IPS-20b (cell line): ENCODE results near the gene IRF2BP1.
A peak's percentile ranks its signal among the peaks of the same experiment; 100 is the strongest.
"Not testable (repeated sequence)": the region's sequence is repeated elsewhere in the genome, so short reads cannot be mapped to it uniquely, and the experiment has no call there.

Experiments
- H3K27ac ChIP-seq: one replicate; pipeline ENCODE4 v1.5.1; 2013; ENCODE audit warnings: low read length
- H3K27me3 ChIP-seq: 2 replicates; pipeline ENCODE4 v1.6.1; 2013; ENCODE audit warnings: mild to moderate bottlenecking, low read length, inconsistent platforms; ENCODE audit not compliant: insufficient read depth
- H3K36me3 ChIP-seq: 2 replicates; pipeline ENCODE4 v1.6.1; 2013; ENCODE audit warnings: low read depth, mild to moderate bottlenecking, inconsistent platforms, low read length, moderate library complexity; ENCODE audit not compliant: insufficient read depth
- H3K4me1 ChIP-seq: 2 replicates; pipeline ENCODE4 v1.6.1; 2013; ENCODE audit warnings: mild to moderate bottlenecking, control low read depth, inconsistent platforms, low read length, moderate library complexity; ENCODE audit not compliant: insufficient read depth
- H3K4me3 ChIP-seq: 2 replicates; pipeline ENCODE4 v1.5.1; 2013; ENCODE audit warnings: mild to moderate bottlenecking, low read length, inconsistent platforms
- H3K9ac ChIP-seq: 2 replicates; pipeline ENCODE4 v1.6.1; 2013; ENCODE audit warnings: low read depth, mild to moderate bottlenecking, inconsistent platforms, low read length, moderate library complexity
- H3K9me3 ChIP-seq: 2 replicates; pipeline ENCODE4 v1.6.1; 2013; ENCODE audit warnings: mild to moderate bottlenecking, low read depth, low read length, inconsistent platforms; ENCODE audit not compliant: insufficient read depth

Gene IRF2BP1

GRCh38 chr19:45876411-45877197 is 9.3 kb downstream of the IRF2BP1 start:
- Histone ChIP-seq H3K27me3 (no peaks in the 10 kb centered on the region), H3K9me3 (no peaks in the 10 kb centered on the region), H3K4me1 (peaks cover 6% of the 10 kb centered on the region; the same call in 1 of the 2 replicates), H3K36me3 (peaks cover 9% of the 10 kb centered on the region; the same call in 1 of the 2 replicates), H3K9ac (peak overlapping the region; percentile 56; the same call in 1 of the 2 replicates), H3K4me3 (peak overlapping the region; percentile 63; the same call in 1 of the 2 replicates), H3K27ac (no peak overlapping the region)

GRCh38 chr19:45876161-45876410 is 9.9 kb downstream of the IRF2BP1 start:
- Histone ChIP-seq H3K9ac (no peak overlapping the region; the same call in 1 of the 2 replicates), H3K27ac (no peak overlapping the region), H3K4me1 (peaks cover 1% of the 10 kb centered on the region; the same call in 1 of the 2 replicates), H3K9me3 (no peaks in the 10 kb centered on the region), H3K4me3 (peak overlapping the region; percentile 63; the same call in 1 of the 2 replicates), H3K36me3 (peaks cover 9% of the 10 kb centered on the region; the same call in 1 of the 2 replicates), H3K27me3 (no peaks in the 10 kb centered on the region)

GRCh38 chr19:45874620-45874966 is 11.3 kb downstream of the IRF2BP1 start:
- Histone ChIP-seq H3K9me3 (no peaks in the 10 kb centered on the region), H3K9ac (no peak overlapping the region)

GRCh38 chr19:45873219-45873772 is 12.6 kb downstream of the IRF2BP1 start:
- Histone ChIP-seq H3K27ac (no peak overlapping the region), H3K27me3 (no peaks in the 10 kb centered on the region)

More at GRCh38 chr19:45874620-45874966, 11.3 kb downstream of the IRF2BP1 start:
- Histone ChIP-seq H3K36me3 (peaks cover 9% of the 10 kb centered on the region; the same call in 1 of the 2 replicates), H3K4me1 (no peaks in the 10 kb centered on the region; the same call in 1 of the 2 replicates), H3K27ac (no peak overlapping the region), H3K4me3 (no peak overlapping the region), H3K27me3 (no peaks in the 10 kb centered on the region)

GRCh38 chr19:45872095-45872919 is 13.6 kb downstream of the IRF2BP1 start:
- Histone ChIP-seq H3K36me3 (peaks cover 9% of the 10 kb centered on the region; the same call in 1 of the 2 replicates), H3K9me3 (no peaks in the 10 kb centered on the region), H3K9ac (no peak overlapping the region), H3K4me1 (no peaks in the 10 kb centered on the region; the same call in 1 of the 2 replicates), H3K4me3 (no peak overlapping the region), H3K27me3 (no peaks in the 10 kb centered on the region), H3K27ac (no peak overlapping the region)

More at GRCh38 chr19:45873219-45873772, 12.6 kb downstream of the IRF2BP1 start:
- no peaks in the 10 kb centered on the region for H3K9me3 ChIP-seq
- H3K36me3 ChIP-seq, result peaks cover 9% of the 10 kb centered on the region; the same call in 1 of the 2 replicates
- no peak overlapping the region for H3K4me3 ChIP-seq
- H3K4me1 ChIP-seq, result no peaks in the 10 kb centered on the region; the same call in 1 of the 2 replicates
- H3K9ac ChIP-seq, result no peak overlapping the region

- Histone ChIP-seq H3K9me3 (no peaks in the 10 kb centered on the region), H3K4me3 (no peak overlapping the region), H3K36me3 (peaks cover 9% of the 10 kb centered on the region; the same call in 1 of the 2 replicates), H3K27me3 (no peaks in the 10 kb centered on the region; the same call in 1 of the 2 replicates), H3K9ac (no peak overlapping the region), H3K27ac (no peak overlapping the region), H3K4me1 (peaks cover 1% of the 10 kb centered on the region)
Measured at GRCh38 chr19:45870798-45871197, 15.1 kb downstream of the IRF2BP1 start.

DNA sequence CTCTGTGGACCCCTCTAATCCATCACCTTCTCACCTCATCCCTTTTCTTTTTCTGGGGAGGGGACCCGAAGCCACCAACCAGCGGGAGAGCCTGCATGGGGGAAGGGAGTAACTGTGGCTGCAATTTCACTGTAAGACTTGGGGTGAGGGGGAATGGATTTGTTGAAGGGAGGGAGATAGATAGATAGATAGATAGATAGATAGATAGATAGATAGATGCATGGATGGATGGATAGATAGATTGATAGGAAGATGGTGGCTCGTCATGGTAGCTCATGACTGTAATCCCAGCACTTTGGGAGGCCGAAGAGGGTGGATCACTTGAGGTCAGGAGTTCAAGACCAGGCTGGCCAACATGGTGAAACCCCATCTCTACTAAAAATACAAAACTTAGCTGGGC is 18.7 kb downstream of the IRF2BP1 start:
- H3K9me3 ChIP-seq, H3K9ac ChIP-seq, H3K27ac ChIP-seq, H3K4me1 ChIP-seq, H3K4me3 ChIP-seq, H3K36me3 ChIP-seq: not testable (repeated sequence)
- H3K27me3 ChIP-seq, result peaks cover 22% of the 10 kb centered on the region

DNA sequence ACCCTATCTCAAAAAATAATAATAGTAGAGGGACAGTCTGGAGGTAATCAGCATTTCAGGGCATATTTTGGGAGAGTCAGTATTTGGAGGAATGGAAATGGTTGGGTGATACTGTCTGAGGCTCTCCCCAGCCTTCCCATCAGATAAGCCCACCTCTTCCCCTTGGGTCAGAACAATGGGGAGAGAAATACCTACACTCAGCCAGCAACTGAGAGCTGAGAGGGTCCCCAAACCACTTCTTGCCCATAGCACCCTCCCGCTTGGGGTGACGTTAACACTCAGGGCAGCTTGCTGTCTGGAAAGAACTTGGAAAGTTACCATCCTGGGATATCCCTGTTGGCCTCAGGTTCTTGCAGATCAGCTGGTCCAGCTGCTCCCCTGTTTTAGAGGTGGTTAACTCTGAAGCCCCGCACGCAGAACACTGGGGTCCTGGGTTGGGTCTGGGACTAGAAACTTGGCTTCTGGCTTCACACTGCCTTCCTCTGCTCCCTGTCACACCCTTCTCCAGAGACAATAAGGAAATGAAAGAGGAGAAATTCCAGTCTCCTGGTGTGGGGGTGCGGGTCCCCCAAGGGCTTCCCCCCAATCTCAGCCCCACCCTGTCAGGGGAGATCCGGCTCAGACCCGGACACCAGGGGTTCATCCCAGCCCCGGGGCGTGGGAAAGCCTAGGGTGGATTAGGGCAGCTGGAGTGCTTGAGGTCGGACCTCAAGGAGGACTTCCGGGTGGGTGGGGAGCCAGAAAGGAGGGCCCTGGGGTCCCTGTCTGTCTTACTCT is 19.4 kb downstream of the IRF2BP1 start:
- Histone ChIP-seq H3K4me1 (peaks cover 9% of the 10 kb centered on the region), H3K27ac (no peak overlapping the region), H3K27me3 (peaks cover 22% of the 10 kb centered on the region), H3K4me3 (no peak overlapping the region), H3K9me3 (no peaks in the 10 kb centered on the region), H3K9ac (no peak overlapping the region), H3K36me3 (no peaks in the 10 kb centered on the region)

- Histone ChIP-seq H3K36me3 (peaks cover 8% of the 10 kb centered on the region), H3K27me3 (peaks cover 22% of the 10 kb centered on the region), H3K9me3 (no peaks in the 10 kb centered on the region), H3K27ac (no peak overlapping the region), H3K4me3 (peak overlapping the region; percentile 86), H3K4me1 (peaks cover 9% of the 10 kb centered on the region), H3K9ac (peak overlapping the region; percentile 83; the same call in 1 of the 2 replicates)
Measured at GRCh38 chr19:45865269-45865948, 20.5 kb downstream of the IRF2BP1 start.

- Histone ChIP-seq H3K9ac (peak overlapping the region; percentile 83; the same call in 1 of the 2 replicates), H3K36me3 (peaks cover 15% of the 10 kb centered on the region), H3K27me3 (peaks cover 22% of the 10 kb centered on the region), H3K4me1 (peaks cover 9% of the 10 kb centered on the region), H3K9me3 (no peaks in the 10 kb centered on the region), H3K27ac (no peak overlapping the region), H3K4me3 (peak overlapping the region; percentile 86)
Measured at GRCh38 chr19:45864629-45865082, 21.3 kb downstream of the IRF2BP1 start.
